GM18505 (cell line): ENCODE results near the gene ABCA8.

Experiments used
- ATAC-seq: cut with Tn5 transposase; IDR thresholded peaks from one replicate; pipeline ENCODE4 v1.9.1; 2021; ENCODE audit not compliant: unreplicated experiment
- POLR2A ChIP-seq: IDR thresholded peaks from 4 replicates; pipeline ENCODE4 v1.6.1; 2011; ENCODE audit warnings: borderline replicate concordance; ENCODE audit not compliant: insufficient read depth, insufficient read length; ENCODE audit errors: extremely low read depth

ABCA8 gene

DNA sequence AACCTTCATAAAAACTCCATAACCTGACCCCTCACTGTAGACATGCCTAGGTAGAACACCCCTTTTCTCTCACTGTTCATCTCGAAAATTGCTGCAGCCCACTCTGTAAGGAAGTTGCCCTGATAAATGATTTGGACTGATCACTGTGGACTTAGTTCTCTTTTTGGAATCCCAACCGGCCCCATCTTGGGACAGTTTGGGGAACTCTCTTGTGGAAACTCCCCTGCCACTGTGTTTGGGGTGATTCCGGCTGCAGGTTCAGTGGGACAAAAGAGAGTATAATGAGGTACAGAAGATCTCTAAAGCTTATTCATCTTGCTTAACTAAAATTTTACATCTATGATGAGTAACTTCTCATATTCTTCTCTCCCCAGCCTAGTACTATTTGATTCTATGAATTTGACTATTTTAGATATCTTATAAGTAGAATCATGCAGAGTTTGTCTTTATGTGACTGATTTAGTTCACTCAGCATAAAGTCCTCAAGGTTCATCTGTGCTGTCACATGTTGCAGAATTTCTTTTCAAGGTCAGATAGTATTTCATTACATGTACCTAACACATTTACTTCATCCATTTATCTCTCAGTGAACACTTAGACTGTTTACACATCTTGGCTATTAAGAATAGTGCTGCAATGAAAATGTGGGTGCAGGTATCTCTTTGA lies 84.9 kb downstream of the ABCA8 start:
- no peak for TF ChIP-seq POLR2A
- no peak for ATAC-seq

DNA sequence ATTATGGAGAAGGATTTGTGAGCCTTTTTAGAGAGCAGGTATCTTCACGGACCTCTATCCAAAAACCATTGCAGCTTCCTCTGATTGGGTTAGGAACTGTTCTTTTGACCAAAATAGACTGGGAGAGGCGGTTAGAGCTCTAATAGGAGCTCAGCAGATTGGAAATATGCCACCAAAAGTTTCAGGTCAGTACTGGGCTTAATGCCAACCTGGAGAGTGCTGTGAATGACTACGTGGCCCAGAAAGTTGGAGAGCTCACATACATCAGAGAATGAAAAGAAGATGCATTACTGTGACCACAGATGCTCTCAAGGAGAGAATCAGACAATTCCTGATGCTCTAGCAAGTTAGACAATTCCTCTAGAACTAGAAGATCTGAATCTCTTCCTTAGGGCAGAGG lies 86.5 kb downstream of the ABCA8 start:
- TF ChIP-seq POLR2A = no peak
- ATAC-seq = no peak

DNA sequence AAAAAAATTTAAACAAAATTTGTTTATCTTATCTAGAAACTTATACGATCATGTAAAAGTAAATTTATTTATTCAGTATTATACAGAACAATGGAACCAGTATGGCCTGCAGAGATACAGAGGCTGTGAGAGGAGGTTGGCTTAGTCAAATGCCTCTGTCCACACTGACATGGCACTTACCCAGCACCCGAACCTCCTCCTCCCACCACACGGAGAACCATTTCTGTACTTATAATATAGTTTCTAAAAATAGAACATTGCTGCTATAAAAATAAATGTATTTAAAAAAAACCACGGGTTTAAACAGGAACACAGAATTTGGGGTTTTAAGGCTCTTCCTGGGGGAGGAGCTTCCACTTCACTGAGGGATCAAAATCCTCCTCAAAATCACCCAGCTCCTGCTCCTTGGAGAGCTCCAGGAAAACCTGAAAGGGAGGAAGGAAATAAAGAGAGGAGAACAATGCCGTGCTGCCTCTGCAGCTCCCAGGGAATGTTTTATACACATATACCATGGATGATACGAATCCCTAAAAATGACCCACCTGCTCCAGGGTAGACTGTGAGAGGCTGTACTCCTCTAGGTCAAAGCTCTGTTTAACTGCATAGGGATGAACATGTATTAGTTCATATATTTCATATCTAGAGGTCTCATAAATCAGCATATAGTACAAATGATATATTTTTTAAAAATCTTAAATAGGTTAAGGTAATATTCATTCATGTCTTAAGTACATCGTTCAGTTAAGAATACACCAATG lies 87.3 kb downstream of the ABCA8 start:
- TF ChIP-seq POLR2A = no peak
- no peak for ATAC-seq

DNA sequence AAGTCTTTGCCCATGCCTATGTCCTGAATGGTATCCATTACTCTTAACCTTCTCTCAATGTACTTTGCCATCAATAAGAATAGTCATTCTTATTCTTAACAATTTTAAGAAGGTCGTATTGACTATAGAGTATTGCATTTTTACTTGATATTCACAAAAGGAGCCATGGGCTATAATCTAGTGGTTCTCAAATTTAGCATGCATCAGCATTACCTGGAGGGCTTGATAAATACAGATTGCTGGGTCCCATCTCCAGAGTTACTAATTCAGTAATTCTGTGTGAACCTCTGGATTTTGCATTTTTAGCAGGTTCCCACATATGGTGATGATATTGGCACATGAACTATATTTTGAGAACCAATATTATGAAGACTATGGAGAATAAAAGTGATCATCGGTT lies 89.6 kb downstream of the ABCA8 start:
- no peak for ATAC-seq
- no peak for TF ChIP-seq POLR2A

DNA sequence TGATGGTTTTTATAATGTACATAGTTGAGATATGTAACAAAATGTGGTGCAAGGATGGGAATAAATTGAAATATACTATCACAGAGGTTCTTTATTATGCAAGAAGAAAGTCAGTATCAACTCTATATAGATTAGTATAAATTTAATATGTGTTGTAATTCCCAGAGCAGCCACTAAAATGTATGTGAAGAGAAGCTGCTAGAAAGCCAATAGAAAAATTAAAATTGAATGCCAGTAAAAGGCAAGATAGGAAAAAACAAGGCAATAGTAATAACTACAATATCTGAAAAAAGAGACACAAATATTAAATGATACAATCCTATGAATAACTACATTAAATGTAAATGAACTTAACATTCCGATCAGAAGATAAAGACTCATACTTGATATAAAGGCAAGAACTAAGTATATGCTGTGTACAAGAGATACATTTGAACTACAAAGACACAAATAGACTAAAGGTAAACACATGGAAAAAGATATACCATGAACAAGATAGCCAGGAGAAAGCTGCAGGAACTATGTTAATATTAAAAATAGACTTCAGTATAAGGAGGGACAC lies 92.0 kb downstream of the ABCA8 start:
- no peak for ATAC-seq
- TF ChIP-seq POLR2A = no peak

DNA sequence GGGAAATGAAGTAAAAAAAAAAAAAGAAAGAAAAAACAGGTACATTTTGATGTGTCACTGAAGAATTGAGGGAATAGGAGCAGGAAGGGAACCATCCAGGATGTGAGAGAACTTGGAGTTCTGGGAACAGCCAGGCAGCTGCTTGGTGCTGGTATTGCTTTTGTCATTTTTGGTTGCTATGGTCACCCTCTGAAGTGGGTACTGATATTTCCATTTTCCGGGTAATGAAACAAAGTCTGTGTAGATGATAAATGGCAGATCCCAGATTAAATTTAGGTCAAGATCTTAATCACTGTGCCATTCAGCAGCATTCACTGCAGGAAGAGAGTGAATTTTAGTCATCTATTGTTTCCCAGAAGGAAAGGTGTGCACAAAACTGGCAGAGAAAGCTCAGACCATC lies 93.6 kb downstream of the ABCA8 start:
- no peak for ATAC-seq
- TF ChIP-seq POLR2A = no peak

DNA sequence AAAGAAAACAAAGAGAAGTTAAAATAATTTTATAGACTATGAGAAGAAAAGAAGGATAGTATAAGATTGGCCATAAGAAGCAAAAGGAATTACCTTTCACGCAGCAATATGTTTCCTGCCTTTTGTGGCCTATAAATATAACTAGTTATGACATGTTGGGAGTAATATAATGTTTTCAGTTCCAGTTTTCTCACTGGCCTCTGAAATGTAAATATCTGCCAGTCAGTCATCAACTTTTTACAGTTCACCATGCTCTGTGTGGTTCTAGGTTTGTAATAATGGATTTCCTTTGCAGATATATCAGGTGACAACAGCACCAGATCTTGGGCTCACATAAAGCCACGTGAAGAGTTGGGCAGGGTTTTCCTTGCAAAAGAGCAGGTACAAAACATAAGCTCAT lies 94.3 kb downstream of the ABCA8 start:
- no peak for ATAC-seq

DNA sequence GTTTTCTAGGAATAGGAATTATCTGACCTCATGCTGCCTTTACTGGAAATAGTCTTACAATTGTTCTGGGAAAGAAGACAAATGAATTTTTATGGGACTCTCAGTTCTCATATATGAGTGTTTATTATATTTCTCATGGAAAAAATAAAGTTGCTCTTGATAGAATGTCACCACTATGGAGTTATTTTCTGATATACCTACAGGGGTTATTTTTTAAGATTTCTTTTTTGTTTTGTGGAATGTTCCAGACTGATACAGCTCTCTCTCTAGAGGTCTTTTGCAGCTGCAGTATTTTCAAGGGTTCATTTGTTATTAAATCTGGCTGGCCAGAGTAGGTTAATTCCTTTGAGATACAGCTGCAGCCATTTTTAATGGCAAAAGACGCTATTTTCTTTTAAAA lies 100.7 kb downstream of the ABCA8 start:
- ATAC-seq = no peak

More for the DNA sequence above, 94.3 kb downstream of the ABCA8 start:
- TF ChIP-seq POLR2A = no peak

DNA sequence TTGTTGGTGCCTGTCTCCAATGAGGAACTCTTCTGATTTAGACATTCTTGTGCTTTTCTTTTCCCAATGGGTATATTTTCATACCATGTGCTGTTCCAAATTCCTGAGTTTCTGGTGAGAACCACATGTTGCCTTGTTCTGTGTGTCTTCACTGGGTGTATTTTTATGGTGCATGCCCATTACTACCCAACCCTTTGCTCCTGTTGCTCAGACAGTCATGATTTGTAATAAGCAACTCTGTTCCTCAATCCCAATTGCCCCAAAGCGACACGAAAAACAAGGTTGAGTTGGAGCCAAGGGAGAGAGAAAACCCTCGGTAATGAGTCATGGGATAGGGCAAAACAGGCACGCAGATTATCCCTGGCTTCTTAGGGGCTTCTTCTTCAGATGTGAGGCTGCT lies 101.8 kb downstream of the ABCA8 start:
- TF ChIP-seq POLR2A = no peak
- no peak for ATAC-seq

More for the DNA sequence above, 100.7 kb downstream of the ABCA8 start:
- TF ChIP-seq POLR2A = no peak

DNA sequence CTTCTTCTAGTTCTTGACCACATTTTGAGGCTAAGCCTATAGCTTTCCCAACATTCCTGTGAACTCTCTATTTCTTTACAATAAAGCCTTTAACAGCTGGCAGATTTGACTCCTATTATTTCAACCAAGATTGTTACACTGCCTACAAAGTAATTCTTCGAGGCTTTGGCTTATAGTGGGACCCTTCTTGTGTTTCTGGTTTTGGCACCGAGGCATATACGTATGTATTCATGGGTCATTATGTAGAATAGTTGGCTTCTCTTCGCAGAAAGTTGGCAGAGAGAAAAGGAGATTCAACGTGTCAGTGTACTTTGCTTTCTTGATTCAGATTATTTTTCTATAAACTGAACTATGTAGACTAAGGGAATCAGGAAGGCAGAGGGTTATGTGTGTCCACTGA lies 102.2 kb downstream of the ABCA8 start:
- no peak for TF ChIP-seq POLR2A
- no peak for ATAC-seq

DNA sequence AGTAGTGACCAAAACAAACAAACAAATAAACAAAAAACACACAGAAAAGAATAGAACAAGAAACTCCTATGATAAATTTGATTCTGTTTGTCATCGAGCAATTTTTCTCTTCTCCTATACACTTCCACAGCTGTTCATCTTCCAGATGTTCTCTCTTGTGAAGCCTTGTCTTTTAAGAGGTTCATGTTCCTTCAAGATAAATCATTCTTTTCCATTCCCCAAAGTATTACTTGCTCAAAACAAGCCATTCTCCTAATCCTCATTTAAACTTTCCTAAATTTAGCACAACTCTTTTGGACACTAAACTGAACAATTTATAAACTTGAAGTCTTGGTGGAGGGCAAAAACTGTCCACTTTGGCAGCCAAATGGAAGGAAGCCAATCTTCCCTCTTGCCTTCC lies 103.3 kb downstream of the ABCA8 start:
- ATAC-seq = no peak
- TF ChIP-seq POLR2A = no peak

DNA sequence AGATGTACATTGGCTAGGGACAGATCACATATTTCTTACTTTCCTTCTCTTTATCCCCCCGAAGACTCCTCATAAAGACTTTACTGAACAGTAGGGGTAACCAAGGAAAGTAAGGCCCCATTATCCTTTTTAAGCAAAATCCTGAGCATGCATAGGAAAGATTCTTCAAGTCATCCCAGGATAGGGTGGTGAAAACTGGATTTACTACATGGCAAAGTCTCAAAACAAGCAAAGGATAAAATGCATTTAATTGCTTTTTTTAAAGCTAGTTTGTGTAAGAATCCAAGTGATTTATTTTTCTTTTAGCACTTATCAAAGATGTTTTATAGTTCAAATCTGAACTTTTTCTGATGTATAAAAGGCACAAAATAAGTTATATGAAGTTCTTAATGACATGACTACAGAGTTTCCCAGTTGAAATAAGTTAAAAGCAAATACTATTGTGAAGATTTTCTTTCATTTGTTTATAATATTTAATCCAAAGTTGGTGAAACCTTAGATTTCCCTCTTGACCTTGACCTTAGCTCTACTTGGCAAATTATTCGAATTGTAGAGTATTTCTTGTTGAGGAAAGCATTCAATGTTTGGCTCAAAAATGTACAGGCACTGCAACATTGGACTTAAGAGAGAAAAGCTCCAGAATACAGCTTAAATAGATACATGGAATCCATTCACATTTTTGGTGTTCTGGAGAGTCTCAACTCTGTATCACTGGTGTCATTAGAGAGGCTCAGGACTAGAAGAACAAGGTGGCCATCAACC lies 104.3 kb downstream of the ABCA8 start:
- no peak for ATAC-seq

More for the DNA sequence above, 104.3 kb downstream of the ABCA8 start:
- no peak for TF ChIP-seq POLR2A
